ENCODE results near the gene OR10A6. TPM values are rescaled to one million over a fixed set of nuclear protein-coding genes. Genes with fewer than 3 reads are reported as not detected.

OR10A6 gene
- total and polyA plus RNA-seq, 2 donors (not counting 1 experiment from before 2014, with no cell fraction given): under 0.01 to 0.06 TPM

GRCh38 chr11:7969756-7970646 lies 38.9 kb upstream of the OR10A6 start:
- no peak overlapping the region for H3K4me3 ChIP-seq (replicated peaks in 1 of 4; ENCODE audit: control extremely low read depth in 1 of 4, insufficient read depth in 1 of 4, low read depth in 3 of 4, low read length in 4 of 4)
- TF ChIP-seq CTCF (conservative IDR thresholded peaks at IDR 0.05 in 1 of 2, IDR thresholded peaks at IDR 0.05 in 1 of 2; ENCODE audit: low read depth in 1 of 2, low read length in 2 of 2) (no peak), EZH2 (IDR thresholded peaks at IDR 0.05; ENCODE audit: low read length, missing control alignments) (no peak)
- H4K20me1 ChIP-seq (ENCODE audit: control insufficient read depth, extremely low read depth, insufficient read depth, low read length): no peaks in the 10 kb centered on the region
- no peak overlapping the region for H3K9ac ChIP-seq (ENCODE audit: insufficient read depth, low read length)
- peak in 1 of 2 donors; percentile 67 for DNase-seq (ENCODE audit: low read depth in 2 of 2)
- no peak overlapping the region for H3K4me2 ChIP-seq (ENCODE audit: extremely low read depth, insufficient read depth, low read length)
- H3K27ac ChIP-seq (ENCODE audit: insufficient read depth, low read length): no peak overlapping the region
- no peaks in the 10 kb centered on the region for H3K27me3 ChIP-seq (ENCODE audit: control insufficient read depth, insufficient read depth, low read length)
- H3K79me2 ChIP-seq (ENCODE audit: control insufficient read depth, insufficient read depth, low read length): no peaks in the 10 kb centered on the region
- H3K9me3 ChIP-seq (ENCODE audit: control insufficient read depth, insufficient read depth, low read depth, low read length): no peaks in the 10 kb centered on the region
- H3K36me3 ChIP-seq (ENCODE audit: control insufficient read depth, insufficient read depth, low read length): no peaks in the 10 kb centered on the region
- H2AFZ ChIP-seq (ENCODE audit: low read length): no peak overlapping the region
- peaks cover 15% of the 10 kb centered on the region for H3K4me1 ChIP-seq (ENCODE audit: control insufficient read depth, extremely low read depth, insufficient read depth, low read length)

GRCh38 chr11:7968686-7969085 lies 37.6 kb upstream of the OR10A6 start:
- H3K9ac ChIP-seq (ENCODE audit: insufficient read depth, low read length): no peak overlapping the region
- no peak for TF ChIP-seq EZH2 (IDR thresholded peaks at IDR 0.05; ENCODE audit: low read length, missing control alignments)
- no peak for TF ChIP-seq CTCF (conservative IDR thresholded peaks at IDR 0.05 in 1 of 2, IDR thresholded peaks at IDR 0.05 in 1 of 2; ENCODE audit: low read depth in 1 of 2, low read length in 2 of 2)
- no peaks in the 10 kb centered on the region for H3K27me3 ChIP-seq (ENCODE audit: control insufficient read depth, insufficient read depth, low read length)
- DNase-seq (ENCODE audit: low read depth in 2 of 2): peak in 1 of 2 donors; percentile 66
- no peak overlapping the region for H2AFZ ChIP-seq (ENCODE audit: low read length)
- H3K4me3 ChIP-seq (replicated peaks in 1 of 4; ENCODE audit: control extremely low read depth in 1 of 4, insufficient read depth in 1 of 4, low read depth in 3 of 4, low read length in 4 of 4): no peak overlapping the region
- H3K79me2 ChIP-seq (ENCODE audit: control insufficient read depth, insufficient read depth, low read length): no peaks in the 10 kb centered on the region
- H3K36me3 ChIP-seq (ENCODE audit: control insufficient read depth, insufficient read depth, low read length): no peaks in the 10 kb centered on the region
- H3K4me2 ChIP-seq (ENCODE audit: extremely low read depth, insufficient read depth, low read length): no peak overlapping the region
- H3K9me3 ChIP-seq (ENCODE audit: control insufficient read depth, insufficient read depth, low read depth, low read length): no peaks in the 10 kb centered on the region
- H3K4me1 ChIP-seq (ENCODE audit: control insufficient read depth, extremely low read depth, insufficient read depth, low read length): peaks cover 19% of the 10 kb centered on the region
- H3K27ac ChIP-seq (ENCODE audit: insufficient read depth, low read length): no peak overlapping the region
- H4K20me1 ChIP-seq (ENCODE audit: control insufficient read depth, extremely low read depth, insufficient read depth, low read length): no peaks in the 10 kb centered on the region

- Histone ChIP-seq H2AFZ (ENCODE audit: low read length) (peak overlapping the region; percentile 41), H3K27ac (ENCODE audit: insufficient read depth, low read length) (peak overlapping the region; percentile 46), H3K4me3 (replicated peaks in 1 of 4; ENCODE audit: control extremely low read depth in 1 of 4, insufficient read depth in 1 of 4, low read depth in 3 of 4, low read length in 4 of 4) (no peak overlapping the region), H3K9me3 (ENCODE audit: control insufficient read depth, insufficient read depth, low read depth, low read length) (no peaks in the 10 kb centered on the region), H3K36me3 (ENCODE audit: control insufficient read depth, insufficient read depth, low read length) (no peaks in the 10 kb centered on the region), H3K4me1 (ENCODE audit: control insufficient read depth, extremely low read depth, insufficient read depth, low read length) (peaks cover 19% of the 10 kb centered on the region), H4K20me1 (ENCODE audit: control insufficient read depth, extremely low read depth, insufficient read depth, low read length) (no peaks in the 10 kb centered on the region), H3K79me2 (ENCODE audit: control insufficient read depth, insufficient read depth, low read length) (no peaks in the 10 kb centered on the region), H3K4me2 (ENCODE audit: extremely low read depth, insufficient read depth, low read length) (no peak overlapping the region), H3K9ac (ENCODE audit: insufficient read depth, low read length) (no peak overlapping the region), H3K27me3 (ENCODE audit: control insufficient read depth, insufficient read depth, low read length) (no peaks in the 10 kb centered on the region)
- peak; percentile 8 to 46 for DNase-seq (ENCODE audit: low read depth in 2 of 2)
- TF ChIP-seq EZH2 (IDR thresholded peaks at IDR 0.05; ENCODE audit: low read length, missing control alignments): no peak
- no peak for TF ChIP-seq CTCF (conservative IDR thresholded peaks at IDR 0.05 in 1 of 2, IDR thresholded peaks at IDR 0.05 in 1 of 2; ENCODE audit: low read depth in 1 of 2, low read length in 2 of 2)
Measured at GRCh38 chr11:7967826-7968225, 36.8 kb upstream of the OR10A6 start.

Measured in fibroblast of lung (primary cell).